Endothelial cell of umbilical vein (primary cell): ENCODE results near the gene SEMA4C. TPM values are rescaled to one million over a fixed set of nuclear protein-coding genes. Genes with fewer than 3 reads are reported as not detected.

Experiments
- BruUV-seq: library from RNA; stranded (reverse); fragments of 400-500 nt; replicated peaks from 2 replicates; lab custom pipeline; 2021; lab: Mats Ljungman, UMichigan
- CTCF ChIA-PET: fragments of 300-600, 350-600 bp; sonication (Branson Sonifier 250); formaldehyde crosslinking; loops from one replicate; lab custom pipeline; 2021; ENCODE audit warnings: antibody characterized with exemption, inconsistent platforms; lab: Charles Lee
- POLR2A ChIA-PET: fragments of 300-600, 350-600 bp; sonication (Branson Sonifier 250); formaldehyde crosslinking; loops from one replicate; lab custom pipeline; 2021; ENCODE audit warnings: antibody characterized with exemption, inconsistent platforms; lab: Charles Lee
- DNase-seq: peaks from one replicate; pipeline ENCODE4 v3.0.0-alpha.2; 2011; ENCODE audit warnings: low read depth, low spot score
- FAIRE-seq: peaks from 2 replicates; lab custom pipeline; 2011; peaks lifted over from hg19 to GRCh38; lab: Jason Lieb, UNC
- H2AFZ ChIP-seq: 2 replicates; pipeline ENCODE4 v1.6.0; 2012; ENCODE audit warnings: low read depth, low read length, control low read depth, inconsistent platforms
- H3K27ac ChIP-seq: 2 replicates; pipeline ENCODE4 v1.5.1; 2011; ENCODE audit warnings: low read depth, mild to moderate bottlenecking, control low read depth, low read length, moderate library complexity; ENCODE audit not compliant: insufficient read depth
- H3K27me3 ChIP-seq, 2 experiments: 2 replicates each; pipeline versions ENCODE4 v1.6.0 to v1.6.1; 2011; ENCODE audit warnings: low read length in 2 of 2, mixed read lengths in 1 of 2; ENCODE audit not compliant: control insufficient read depth in 2 of 2, insufficient read depth in 2 of 2
- H3K36me3 ChIP-seq, 2 experiments: 2 replicates in 1 of 2; 3 replicates in 1 of 2; pipeline ENCODE4 v1.5.1; 2011; ENCODE audit warnings: low read length in 2 of 2, mild to moderate bottlenecking in 1 of 2, moderate library complexity in 1 of 2; ENCODE audit not compliant: control insufficient read depth in 2 of 2, insufficient read depth in 2 of 2; ENCODE audit errors: extremely low read depth in 1 of 2
- H3K4me1 ChIP-seq: 3 replicates; pipeline ENCODE4 v1.5.1; 2011; ENCODE audit warnings: mild to moderate bottlenecking, low read length; ENCODE audit not compliant: control insufficient read depth, insufficient read depth; ENCODE audit errors: extremely low read depth
- H3K4me2 ChIP-seq: 2 replicates; pipeline ENCODE4 v1.6.1; 2011; ENCODE audit warnings: low read length, control low read depth, mixed read lengths; ENCODE audit not compliant: insufficient read depth
- H3K4me3 ChIP-seq, 3 experiments: fragments of 200-600 bp in 1 of 3; sonication (generic), shearing (Covaris generic) in 1 of 3; replicated peaks in 1 of 3; 2 replicates each; pipeline ENCODE4 v1.5.1; 2011 to 2016; ENCODE audit warnings: control low read depth in 3 of 3, low read length in 3 of 3, mild to moderate bottlenecking in 2 of 3, inconsistent platforms in 1 of 3, low read depth in 1 of 3, moderate library complexity in 1 of 3; ENCODE audit not compliant: insufficient read depth in 1 of 3
- H3K79me2 ChIP-seq: 2 replicates; pipeline ENCODE4 v1.6.0; 2012; ENCODE audit warnings: low read length, inconsistent platforms; ENCODE audit not compliant: control insufficient read depth, insufficient read depth
- H3K9ac ChIP-seq: replicated peaks from 2 replicates; pipeline ENCODE3; 2011; ENCODE audit warnings: low read length, control low read depth; ENCODE audit not compliant: insufficient read depth; ENCODE audit errors: extremely low read depth
- H3K9me1 ChIP-seq: replicated peaks from 3 replicates; pipeline ENCODE4 v1.6.0; 2011; ENCODE audit warnings: mild to moderate bottlenecking, low read length; ENCODE audit not compliant: control insufficient read depth, insufficient read depth; ENCODE audit errors: extremely low read depth
- H3K9me3 ChIP-seq: replicated peaks from 2 replicates; pipeline ENCODE4 v1.5.1; 2012; ENCODE audit warnings: low read length, inconsistent platforms; ENCODE audit not compliant: control insufficient read depth, insufficient read depth
- H4K20me1 ChIP-seq: replicated peaks from 2 replicates; pipeline ENCODE3; 2011; ENCODE audit warnings: mild to moderate bottlenecking, low read length; ENCODE audit not compliant: control insufficient read depth, insufficient read depth; ENCODE audit errors: extremely low read depth
- EZH2 ChIP-seq: IDR thresholded peaks from 2 replicates; pipeline ENCODE4 v1.6.1; 2012; ENCODE audit warnings: borderline replicate concordance, low read depth, mild to moderate bottlenecking, moderate library complexity, low read length, inconsistent platforms; ENCODE audit not compliant: severe bottlenecking
- FOS ChIP-seq: IDR thresholded peaks from 2 replicates; pipeline ENCODE4 v1.6.1; 2011; ENCODE audit warnings: mild to moderate bottlenecking, low read length, moderate library complexity, borderline replicate concordance; ENCODE audit not compliant: insufficient read depth
- GATA2 ChIP-seq: IDR thresholded peaks from 2 replicates; pipeline ENCODE4 v1.7.0; 2011; ENCODE audit warnings: low read depth, mild to moderate bottlenecking, moderate library complexity, mixed read lengths, low read length; ENCODE audit not compliant: insufficient read length, insufficient read depth
- JUN ChIP-seq: IDR thresholded peaks from 2 replicates; pipeline ENCODE4 v1.6.1; 2011; ENCODE audit warnings: borderline replicate concordance, low read depth; ENCODE audit not compliant: insufficient read length, insufficient read depth
- MYC ChIP-seq: IDR thresholded peaks from one replicate; pipeline ENCODE4 v1.6.1; 2011; ENCODE audit warnings: mild to moderate bottlenecking, low read depth, low read length
- POLR2A ChIP-seq: IDR thresholded peaks from 2 replicates; pipeline ENCODE4 v1.6.1; 2012; ENCODE audit warnings: low read depth, mild to moderate bottlenecking, control low read depth, low read length
- POLR2AphosphoS5 ChIP-seq: IDR thresholded peaks from 2 replicates; pipeline ENCODE4 v1.6.1; 2012; ENCODE audit warnings: low read depth, mild to moderate bottlenecking, control low read depth, low read length, moderate library complexity; ENCODE audit not compliant: insufficient read depth
- dilution Hi-C: fragments of 300-500 bp; cut with MboI; formaldehyde crosslinking; loops from one replicate; pipeline ENCODE4 v1.15.0; 2019; ENCODE audit warnings: low sequenced_read_pairs; ENCODE audit not compliant: extremely low pct_ligation_motif_present
- intact Hi-C: fragments of 100-400 bp; cut with micrococcal nuclease; formaldehyde crosslinking; loops from one replicate; pipeline ENCODE4 v1.10.0; 2022
- polyA plus RNA-seq, 4 experiments: library from polyadenylated mRNA; depleted of rRNA in 3 of 4; stranded (reverse) in 3 of 4; unstranded in 1 of 4; fragments of >200 nt; gene quantifications; 2 replicates each; pipeline versions ENCODE4 v1.2.1 to v1.2.3, GENCODE V29; 2011 to 2012; ENCODE audit warnings: missing spikeins in 1 of 4
- total RNA-seq: library from RNA; stranded (reverse); gene quantifications from 2 replicates; pipeline ENCODE4 v1.2.3, GENCODE V29; 2021
- TF ChIP-seq, protein P1 (sequence below): IDR thresholded peaks from 2 replicates; pipeline ENCODE4 v1.6.1; 2011; ENCODE audit not compliant: insufficient read depth, insufficient read length
- TF ChIP-seq, protein P2 (sequence below), 2 donors: IDR thresholded peaks; 1 replicate in 1 of 2; 2 replicates in 1 of 2; pipeline ENCODE4 v1.5.1; 2011; ENCODE audit warnings: low read length in 2 of 2, mild to moderate bottlenecking in 2 of 2, moderate library complexity in 2 of 2, control low read depth in 1 of 2, inconsistent platforms in 1 of 2, low read depth in 1 of 2; ENCODE audit not compliant: insufficient read depth in 1 of 2; ENCODE audit errors: extremely low read depth in 1 of 2

SEMA4C gene
- total and polyA plus RNA-seq, 2 donors (not counting 3 experiments of a cell fraction or from before 2014, with no cell fraction given), result 16.4 to 17.3 TPM

- TF ChIP-seq EZH2 (no peak), JUN (no peak), MYC (no peak), POLR2A (no peak), FOS (no peak), GATA2 (no peak)
- Histone ChIP-seq H3K4me2 (no peak overlapping the region), H4K20me1 (no peaks in the 10 kb centered on the region), H3K9me3 (no peaks in the 10 kb centered on the region), H3K27me3 (no peaks in the 10 kb centered on the region), H3K4me1 (no peaks in the 10 kb centered on the region), H3K79me2 (no peaks in the 10 kb centered on the region), H3K27ac (no peak overlapping the region), H3K4me3 (no peak overlapping the region), H3K9me1 (no peaks in the 10 kb centered on the region), H3K9ac (no peak overlapping the region), H3K36me3 (peaks cover 0 to 9% of the 10 kb centered on the region in 2 experiments), H2AFZ (no peak overlapping the region)
- DNase-seq, result no peak
- intact Hi-C loops (no loop called here), dilution Hi-C loops (no loop called here)
- POLR2A ChIA-PET, result no interaction called here
- CTCF ChIA-PET, result interaction anchor here (0.7 to 1.6 kb wide), 2 partner anchors 10 to 37 kb away, joined by 3 to 6 read pairs; partner anchors contain the start of gene ANKRD39
- no peak for FAIRE-seq
- BruUV-seq, result no TSS peak
Measured at GRCh38 chr2:96847586-96847985, 22.3 kb downstream of the SEMA4C start.

DNA sequence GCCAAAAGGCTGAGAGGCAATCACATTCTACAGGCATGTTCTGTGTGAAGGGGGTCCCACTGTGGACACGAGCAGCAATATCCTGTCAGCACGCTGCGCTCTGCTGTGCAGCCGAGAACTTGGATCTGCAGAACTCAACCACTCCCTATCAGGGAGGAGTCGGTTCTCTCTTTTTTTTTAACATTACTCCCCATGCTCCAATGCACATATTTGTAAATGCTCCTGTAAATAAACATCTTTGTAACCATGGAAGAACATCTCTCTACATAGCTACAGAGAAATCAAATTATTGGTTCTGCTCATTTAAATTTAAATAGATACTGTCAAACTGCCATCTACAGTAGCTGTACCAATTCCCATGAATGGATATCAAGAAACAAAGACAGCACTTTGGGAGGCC, 23.1 kb downstream of the SEMA4C start:
- Histone ChIP-seq H3K9ac (no peak overlapping the region), H3K27me3 (no peaks in the 10 kb centered on the region), H3K9me1 (no peaks in the 10 kb centered on the region), H3K9me3 (no peaks in the 10 kb centered on the region), H3K4me3 (no peak overlapping the region), H3K4me1 (no peaks in the 10 kb centered on the region), H3K79me2 (no peaks in the 10 kb centered on the region), H4K20me1 (no peaks in the 10 kb centered on the region), H3K4me2 (no peak overlapping the region), H3K36me3 (peaks cover 0 to 9% of the 10 kb centered on the region in 2 experiments), H2AFZ (no peak overlapping the region), H3K27ac (no peak overlapping the region)
- intact Hi-C loops, result no loop called here
- ChIA-PET CTCF (interaction anchor here (0.6 to 1.6 kb wide), 2 partner anchors 11 to 20 kb away, joined by 3 to 6 read pairs; partner anchors contain the start of gene ANKRD39), POLR2A (no interaction called here)
- TF ChIP-seq JUN, result no peak
- TF ChIP-seq, protein P1, sequence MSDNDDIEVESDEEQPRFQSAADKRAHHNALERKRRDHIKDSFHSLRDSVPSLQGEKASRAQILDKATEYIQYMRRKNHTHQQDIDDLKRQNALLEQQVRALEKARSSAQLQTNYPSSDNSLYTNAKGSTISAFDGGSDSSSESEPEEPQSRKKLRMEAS, result no peak
- no peak for TF ChIP-seq MYC
- TF ChIP-seq, protein P2, sequence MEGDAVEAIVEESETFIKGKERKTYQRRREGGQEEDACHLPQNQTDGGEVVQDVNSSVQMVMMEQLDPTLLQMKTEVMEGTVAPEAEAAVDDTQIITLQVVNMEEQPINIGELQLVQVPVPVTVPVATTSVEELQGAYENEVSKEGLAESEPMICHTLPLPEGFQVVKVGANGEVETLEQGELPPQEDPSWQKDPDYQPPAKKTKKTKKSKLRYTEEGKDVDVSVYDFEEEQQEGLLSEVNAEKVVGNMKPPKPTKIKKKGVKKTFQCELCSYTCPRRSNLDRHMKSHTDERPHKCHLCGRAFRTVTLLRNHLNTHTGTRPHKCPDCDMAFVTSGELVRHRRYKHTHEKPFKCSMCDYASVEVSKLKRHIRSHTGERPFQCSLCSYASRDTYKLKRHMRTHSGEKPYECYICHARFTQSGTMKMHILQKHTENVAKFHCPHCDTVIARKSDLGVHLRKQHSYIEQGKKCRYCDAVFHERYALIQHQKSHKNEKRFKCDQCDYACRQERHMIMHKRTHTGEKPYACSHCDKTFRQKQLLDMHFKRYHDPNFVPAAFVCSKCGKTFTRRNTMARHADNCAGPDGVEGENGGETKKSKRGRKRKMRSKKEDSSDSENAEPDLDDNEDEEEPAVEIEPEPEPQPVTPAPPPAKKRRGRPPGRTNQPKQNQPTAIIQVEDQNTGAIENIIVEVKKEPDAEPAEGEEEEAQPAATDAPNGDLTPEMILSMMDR (IDR thresholded peaks at IDR 0.05; ENCODE audit: extremely low read depth in 1 of 2, insufficient read depth in 1 of 2, low read depth in 1 of 2, low read length in 2 of 2), result no peak
- TF ChIP-seq POLR2AphosphoS5, result no peak
- TF ChIP-seq FOS, result no peak
- TF ChIP-seq POLR2A, result no peak
- TF ChIP-seq EZH2, result no peak
- no peak for TF ChIP-seq GATA2
- no peak for FAIRE-seq
- DNase-seq, result no peak
- dilution Hi-C loops, result no loop called here
- no TSS peak for BruUV-seq
